T-cell (primary cell): ENCODE measurements around the gene KCNG1. TPM values are rescaled to one million over a fixed set of nuclear protein-coding genes. Genes with fewer than 3 reads are reported as not detected.

ENCODE experiments used
- ATAC-seq, 4 experiments: fragments of 200-7000 bp in 3 of 4; fragments of 150-1000 bp in 1 of 4; cut with Tn5 transposase; replicated peaks in 1 of 4; 1 replicate in 3 of 4; 2 replicates in 1 of 4; pipeline ENCODE4 v1.10.0; 2021; ENCODE audit warnings: moderate library complexity in 3 of 4, mild to moderate bottlenecking in 2 of 4, moderate number of reproducible peaks in 1 of 4
- CTCF ChIA-PET, 2 donors: fragments of 300-600 bp; sonication (Branson Sonifier 250); formaldehyde crosslinking; loops; one replicate each; lab custom pipeline; 2022; ENCODE audit warnings: antibody characterized with exemption in 2 of 2; lab: Charles Lee
- POLR2A ChIA-PET, 2 donors: fragments of 300-600 bp; sonication (Branson Sonifier 250); formaldehyde crosslinking; loops; one replicate each; lab custom pipeline; 2022; ENCODE audit warnings: antibody characterized with exemption in 2 of 2; lab: Charles Lee
- DNase-seq, 35 experiments: peaks; one replicate each; pipeline versions ENCODE4 v3.0.0 to v3.0.0-alpha.2; 2013 to 2023
- H3K27ac ChIP-seq: one replicate; pipeline ENCODE4 v1.5.1; 2013; ENCODE audit warnings: low read length
- H3K27me3 ChIP-seq, 2 experiments: replicated peaks in 1 of 2; 1 replicate in 1 of 2; 2 replicates in 1 of 2; pipeline versions ENCODE4 v1.6.1 to v1.7.0; 2013; ENCODE audit warnings: low read length in 1 of 2, mixed read lengths in 1 of 2; ENCODE audit not compliant: control insufficient read depth in 2 of 2, insufficient read depth in 2 of 2; ENCODE audit errors: extremely low read depth in 1 of 2
- H3K36me3 ChIP-seq, 2 donors: 1 replicate in 1 of 2; 2 replicates in 1 of 2; pipeline versions ENCODE4 v1.6.1 to v1.7.0; 2013; ENCODE audit warnings: low read length in 1 of 2; ENCODE audit not compliant: control insufficient read depth in 2 of 2, insufficient read depth in 1 of 2; ENCODE audit errors: extremely low read depth in 1 of 2
- H3K4me1 ChIP-seq, 2 experiments: 1 replicate in 1 of 2; 2 replicates in 1 of 2; pipeline versions ENCODE4 v1.6.1 to v1.7.0; 2013; ENCODE audit warnings: low read length in 2 of 2, mixed read lengths in 1 of 2; ENCODE audit not compliant: insufficient read depth in 2 of 2, control insufficient read depth in 1 of 2; ENCODE audit errors: extremely low read depth in 1 of 2
- H3K4me3 ChIP-seq, 2 donors: 1 replicate in 1 of 2; 2 replicates in 1 of 2; pipeline versions ENCODE4 v1.5.1 to v1.7.0; 2013; ENCODE audit warnings: mild to moderate bottlenecking in 2 of 2, low read length in 1 of 2, moderate library complexity in 1 of 2; ENCODE audit not compliant: control insufficient read depth in 1 of 2; ENCODE audit errors: extremely low read depth in 1 of 2
- H3K9me3 ChIP-seq: 2 replicates; pipeline ENCODE4 v1.7.0; 2013
- H3K27ac Mint-ChIP-seq, 2 donors: one replicate each; pipeline ENCODE4 v1.8.0; 2020 to 2021; ENCODE audit warnings: mild to moderate bottlenecking in 2 of 2, mixed read lengths in 2 of 2
- H3K27me3 Mint-ChIP-seq, 2 donors: one replicate each; pipeline ENCODE4 v1.8.0; 2021 to 2022; ENCODE audit warnings: mixed read lengths in 2 of 2
- H3K36me3 Mint-ChIP-seq: one replicate; pipeline ENCODE4 v1.8.0; 2021; ENCODE audit warnings: mixed read lengths
- H3K4me1 Mint-ChIP-seq, 3 donors: one replicate each; pipeline ENCODE4 v1.8.0; 2020 to 2022; ENCODE audit warnings: mixed read lengths in 3 of 3, mild to moderate bottlenecking in 1 of 3
- H3K4me3 Mint-ChIP-seq, 3 donors: one replicate each; pipeline ENCODE4 v1.8.0; 2020 to 2022; ENCODE audit warnings: mild to moderate bottlenecking in 3 of 3, mixed read lengths in 3 of 3, moderate library complexity in 3 of 3
- H3K9me3 Mint-ChIP-seq, 3 donors: one replicate each; pipeline ENCODE4 v1.8.0; 2020 to 2022; ENCODE audit warnings: mixed read lengths in 3 of 3
- WGBS: methylation state at CpG from one replicate; pipeline ENCODE4 v1.1.5; 2013; ENCODE audit warnings: missing lambda C conversion rate; ENCODE audit not compliant: insufficient coverage; 5-methylcytosine and 5-hydroxymethylcytosine counted together
- total RNA-seq, 35 experiments: library from RNA in 6 of 35; stranded (reverse) in 6 of 35; fragments of 120-200 nt in 1 of 35; gene quantifications; one replicate each; pipeline versions ENCODE4 v1.2.1 to v1.2.4 and lab custom pipeline; 2013 to 2026

The KCNG1 gene
- total RNA-seq, 5 donors from 2014 or later (not counting 1 experiment from before 2014, with no cell fraction given) = 0.35 to 0.82 (median 0.82) TPM; not detected in 2

- H3K27ac ChIP-seq = no peak overlapping the region
- DNase-seq (no peak), ATAC-seq (no peak)
- Mint-ChIP-seq H3K4me3 (no peak overlapping the region), H3K27ac (no peak overlapping the region), H3K4me1 (no peaks in the 10 kb centered on the region), H3K36me3 (no peaks in the 10 kb centered on the region), H3K27me3 (peaks cover 33 to 39% of the 10 kb centered on the region in 2 donors), H3K9me3 (no peaks in the 10 kb centered on the region)
- no peak overlapping the region for H3K4me3 ChIP-seq
- CTCF ChIA-PET = no interaction called here
- peaks cover 0 to 25% of the 10 kb centered on the region in 2 experiments for H3K27me3 ChIP-seq
- H3K36me3 ChIP-seq = no peaks in the 10 kb centered on the region
- no peaks in the 10 kb centered on the region for H3K4me1 ChIP-seq
- 87% methylated on average over 26 of the region's 33 CpGs for WGBS
- no peaks in the 10 kb centered on the region for H3K9me3 ChIP-seq
- POLR2A ChIA-PET = no interaction called here
Observed at GRCh38 chr20:51010043-51010365, 12.9 kb downstream of the KCNG1 start.

- peaks cover 0 to 25% of the 10 kb centered on the region in 2 experiments for H3K27me3 ChIP-seq
- no peak overlapping the region for H3K27ac ChIP-seq
- Mint-ChIP-seq H3K36me3 (no peaks in the 10 kb centered on the region), H3K9me3 (no peaks in the 10 kb centered on the region), H3K4me3 (no peak overlapping the region), H3K4me1 (no peaks in the 10 kb centered on the region), H3K27ac (no peak overlapping the region), H3K27me3 (peaks cover 29 to 37% of the 10 kb centered on the region in 2 donors)
- no peaks in the 10 kb centered on the region for H3K4me1 ChIP-seq
- H3K9me3 ChIP-seq = no peaks in the 10 kb centered on the region
- no peak overlapping the region for H3K4me3 ChIP-seq
- 88% methylated on average over 56 of the region's 58 CpGs for WGBS
- DNase-seq = no peak
- no peak for ATAC-seq
- no peaks in the 10 kb centered on the region for H3K36me3 ChIP-seq
- ChIA-PET POLR2A (no interaction called here), CTCF (no interaction called here)
Observed at GRCh38 chr20:51009303-51010042, 13.4 kb downstream of the KCNG1 start.

- H3K9me3 Mint-ChIP-seq = no peaks in the 10 kb centered on the region
- H3K4me3 Mint-ChIP-seq = no peak overlapping the region
- no CpG with 5 or more reads among the region's 5 CpGs for WGBS
- H3K4me3 ChIP-seq = no peak overlapping the region
- ChIA-PET CTCF (no interaction called here), POLR2A (no interaction called here)
- DNase-seq (no peak), ATAC-seq (no peak)
- H3K27ac Mint-ChIP-seq = no peak overlapping the region
- H3K4me1 Mint-ChIP-seq = no peaks in the 10 kb centered on the region
- H3K9me3 ChIP-seq = no peaks in the 10 kb centered on the region
- peaks cover 24 to 29% of the 10 kb centered on the region in 2 donors for H3K27me3 Mint-ChIP-seq
- H3K27ac ChIP-seq = no peak overlapping the region
- H3K36me3 Mint-ChIP-seq = no peaks in the 10 kb centered on the region
- peaks cover 0 to 26% of the 10 kb centered on the region in 2 experiments for H3K27me3 ChIP-seq
- no peaks in the 10 kb centered on the region for H3K4me1 ChIP-seq
- H3K36me3 ChIP-seq = no peaks in the 10 kb centered on the region
Observed at GRCh38 chr20:51008718-51009117, 14.2 kb downstream of the KCNG1 start.

- peaks cover 23 to 44% of the 10 kb centered on the region in 2 donors for H3K27me3 Mint-ChIP-seq
- ChIA-PET CTCF (interaction anchor here in 1 of 2 donors (0.6 kb wide), 1 partner anchor 1464 kb away, joined by 3 read pairs; no protein-coding TSS in a partner anchor), POLR2A (interaction anchor here in 1 of 2 donors (0.6 kb wide), 1 partner anchor 209 kb away, joined by 8 read pairs; no protein-coding TSS in a partner anchor)
- no peak overlapping the region for H3K4me3 Mint-ChIP-seq
- H3K9me3 Mint-ChIP-seq = no peaks in the 10 kb centered on the region
- ATAC-seq (no peak), DNase-seq (no peak)
- 87% methylated on average over 6 of the region's 7 CpGs for WGBS
- H3K36me3 ChIP-seq = no peaks in the 10 kb centered on the region
- no peaks in the 10 kb centered on the region for H3K4me1 ChIP-seq
- H3K4me1 Mint-ChIP-seq = no peaks in the 10 kb centered on the region
- no peaks in the 10 kb centered on the region for H3K36me3 Mint-ChIP-seq
- H3K27me3 ChIP-seq = peaks cover 0 to 40% of the 10 kb centered on the region in 2 experiments
- no peak overlapping the region for H3K4me3 ChIP-seq
- H3K27ac ChIP-seq = no peak overlapping the region
- H3K27ac Mint-ChIP-seq = no peak overlapping the region
- no peaks in the 10 kb centered on the region for H3K9me3 ChIP-seq
Observed at GRCh38 chr20:51005214-51005613, 17.7 kb downstream of the KCNG1 start.

GRCh38 chr20:51004781-51005180 lies 18.1 kb downstream of the KCNG1 start:
- CTCF ChIA-PET = no interaction called here

GRCh38 chr20:51004305-51004727 lies 18.6 kb downstream of the KCNG1 start:
- Histone ChIP-seq H3K27me3 (peaks cover 0 to 46% of the 10 kb centered on the region in 2 experiments), H3K36me3 (no peaks in the 10 kb centered on the region), H3K4me3 (no peak overlapping the region), H3K27ac (no peak overlapping the region), H3K9me3 (no peaks in the 10 kb centered on the region), H3K4me1 (no peaks in the 10 kb centered on the region)
- WGBS = 93% methylated on average over 44 of the region's 44 CpGs
- ATAC-seq = no peak
- H3K36me3 Mint-ChIP-seq = no peaks in the 10 kb centered on the region
- no peak for DNase-seq
- peaks cover 26 to 50% of the 10 kb centered on the region in 2 donors for H3K27me3 Mint-ChIP-seq
- POLR2A ChIA-PET = no interaction called here
- CTCF ChIA-PET = no interaction called here
- H3K9me3 Mint-ChIP-seq = no peaks in the 10 kb centered on the region
- H3K4me1 Mint-ChIP-seq = no peaks in the 10 kb centered on the region
- H3K4me3 Mint-ChIP-seq = no peak overlapping the region
- H3K27ac Mint-ChIP-seq = no peak overlapping the region

More at GRCh38 chr20:51004781-51005180, 18.1 kb downstream of the KCNG1 start:
- Mint-ChIP-seq H3K27me3 (peaks cover 24 to 48% of the 10 kb centered on the region in 2 donors), H3K4me3 (no peak overlapping the region), H3K4me1 (no peaks in the 10 kb centered on the region), H3K36me3 (no peaks in the 10 kb centered on the region), H3K27ac (no peak overlapping the region), H3K9me3 (no peaks in the 10 kb centered on the region)
- H3K27ac ChIP-seq = no peak overlapping the region
- no peaks in the 10 kb centered on the region for H3K4me1 ChIP-seq
- no peak for ATAC-seq
- no peak for DNase-seq
- peaks cover 0 to 44% of the 10 kb centered on the region in 2 experiments for H3K27me3 ChIP-seq
- no peak overlapping the region for H3K4me3 ChIP-seq
- H3K36me3 ChIP-seq = no peaks in the 10 kb centered on the region
- H3K9me3 ChIP-seq = no peaks in the 10 kb centered on the region
- WGBS = 83% methylated on average over 6 of the region's 9 CpGs
- POLR2A ChIA-PET = no interaction called here
